Breast epithelium (tissue), 3 donors: ENCODE results near the gene PROSER3.

Experiments used
- CTCF ChIP-seq, 3 donors: fragments of 450-650 bp; IDR thresholded peaks; one replicate each; pipeline ENCODE4 v1.5.1; 2016 to 2017; ENCODE audit warnings: antibody characterized with exemption in 3 of 3, mild to moderate bottlenecking in 3 of 3, moderate library complexity in 3 of 3
- POLR2A ChIP-seq: fragments of 450-650 bp; IDR thresholded peaks from one replicate; pipeline ENCODE4 v1.6.1; 2016; ENCODE audit warnings: antibody characterized with exemption, mild to moderate bottlenecking, moderate library complexity
- POLR2AphosphoS5 ChIP-seq, 3 donors: sonication (generic); formaldehyde crosslinking; IDR thresholded peaks; one replicate each; pipeline ENCODE4 v1.6.1; 2017; ENCODE audit warnings: antibody characterized with exemption in 3 of 3

- TF ChIP-seq POLR2A (no peak), CTCF (IDR thresholded peaks at IDR 0.05) (no peak), POLR2AphosphoS5 (IDR thresholded peaks at IDR 0.05) (no peak)
Observed at GRCh38 chr19:35767288-35768081, 9.5 kb downstream of the PROSER3 start.
